HuH-7.5 (cell line): ENCODE results near the gene CYSTM1.
A peak's percentile ranks its signal among the peaks of the same experiment; 100 is the strongest.

Experiments
- DNase-seq: peaks from one replicate; pipeline ENCODE4 v3.0.0; 2011; ENCODE audit warnings: low spot score

CYSTM1 gene

GRCh38 chr5:140208065-140208464, 33.1 kb downstream of the CYSTM1 start:
- no peak for DNase-seq

- no peak for DNase-seq
These were observed 38.5 kb downstream of the CYSTM1 start for GRCh38 chr5:140213370-140213983.

GRCh38 chr5:140214831-140215230, 39.8 kb downstream of the CYSTM1 start:
- DNase-seq: no peak

- no peak for DNase-seq
These were observed 40.3 kb downstream of the CYSTM1 start for GRCh38 chr5:140215276-140215675.

GRCh38 chr5:140216478-140217074, 41.6 kb downstream of the CYSTM1 start:
- DNase-seq: no peak

- no peak for DNase-seq
These were observed 42.5 kb downstream of the CYSTM1 start for GRCh38 chr5:140217299-140218026.

- peak; percentile 35 for DNase-seq
These were observed 44.3 kb downstream of the CYSTM1 start for GRCh38 chr5:140219068-140219991.

GRCh38 chr5:140220032-140220697, 45.2 kb downstream of the CYSTM1 start:
- DNase-seq: no peak

GRCh38 chr5:140220698-140221064, 45.7 kb downstream of the CYSTM1 start:
- no peak for DNase-seq

- no peak for DNase-seq
These were observed 46.8 kb downstream of the CYSTM1 start for GRCh38 chr5:140221697-140222223.

GRCh38 chr5:140222416-140222815, 47.4 kb downstream of the CYSTM1 start:
- DNase-seq: no peak

- no peak for DNase-seq
These were observed 48.6 kb downstream of the CYSTM1 start for GRCh38 chr5:140223567-140223966.

GRCh38 chr5:140224658-140225057, 49.7 kb downstream of the CYSTM1 start:
- DNase-seq: no peak

GRCh38 chr5:140225396-140225795, 50.4 kb downstream of the CYSTM1 start:
- no peak for DNase-seq

GRCh38 chr5:140227046-140227445, 52.1 kb downstream of the CYSTM1 start:
- no peak for DNase-seq

- DNase-seq: no peak
These were observed 53.4 kb downstream of the CYSTM1 start for GRCh38 chr5:140228364-140228837.

- DNase-seq: no peak
These were observed 55.4 kb downstream of the CYSTM1 start for GRCh38 chr5:140230373-140230772.

- DNase-seq: no peak
These were observed 57.7 kb downstream of the CYSTM1 start for GRCh38 chr5:140232731-140233130.

- DNase-seq: no peak
These were observed 59.5 kb downstream of the CYSTM1 start for GRCh38 chr5:140234377-140234989.

GRCh38 chr5:140235791-140236551, 61.0 kb downstream of the CYSTM1 start:
- DNase-seq: no peak
